HG03354 (cell line): ENCODE data around the gene AMHR2.
A peak's percentile ranks its signal among the peaks of the same experiment; 100 is the strongest.
"Not testable (repeated sequence)": the region's sequence is repeated elsewhere in the genome, so short reads cannot be mapped to it uniquely, and the experiment has no call there.

Source experiments
- ATAC-seq: cut with Tn5 transposase; IDR thresholded peaks from one replicate; pipeline ENCODE4 v1.9.1; 2021; ENCODE audit warnings: mild to moderate bottlenecking; ENCODE audit not compliant: unreplicated experiment, poor library complexity, severe bottlenecking

AMHR2 gene

DNA sequence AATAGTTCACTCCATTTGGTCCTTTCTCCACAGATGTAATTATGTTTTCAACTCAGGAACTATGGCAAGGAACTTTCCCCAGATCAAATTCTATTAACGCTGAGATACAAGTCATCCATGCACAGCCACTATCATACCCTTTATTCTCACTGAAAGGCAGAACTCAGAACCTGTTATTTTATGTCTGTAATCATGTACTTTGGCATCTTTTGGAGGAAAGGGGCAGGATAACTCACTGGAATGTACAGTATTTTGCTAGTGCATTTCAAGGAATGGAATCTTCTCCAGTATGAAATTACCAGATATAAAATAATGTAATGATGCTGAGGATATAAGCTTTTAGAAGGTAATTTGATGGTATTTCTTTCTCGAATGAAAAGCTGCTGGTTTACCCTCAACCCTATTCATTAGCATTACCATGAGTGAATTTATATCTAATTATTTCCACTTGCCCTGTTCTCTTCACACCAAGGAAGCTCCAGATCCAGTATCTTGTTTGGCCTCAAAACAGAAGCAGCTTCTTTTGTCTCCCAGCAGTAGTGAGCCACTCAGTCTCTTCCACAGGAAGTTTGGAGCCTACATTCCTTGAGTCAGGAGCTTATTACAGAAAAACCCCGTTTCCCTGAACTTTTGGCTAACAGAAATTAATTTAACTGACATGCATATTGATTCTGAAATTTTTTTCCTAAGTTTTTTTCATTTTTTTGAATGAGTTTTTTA lies 10.0 kb upstream of the AMHR2 start:
- ATAC-seq, result no peak

DNA sequence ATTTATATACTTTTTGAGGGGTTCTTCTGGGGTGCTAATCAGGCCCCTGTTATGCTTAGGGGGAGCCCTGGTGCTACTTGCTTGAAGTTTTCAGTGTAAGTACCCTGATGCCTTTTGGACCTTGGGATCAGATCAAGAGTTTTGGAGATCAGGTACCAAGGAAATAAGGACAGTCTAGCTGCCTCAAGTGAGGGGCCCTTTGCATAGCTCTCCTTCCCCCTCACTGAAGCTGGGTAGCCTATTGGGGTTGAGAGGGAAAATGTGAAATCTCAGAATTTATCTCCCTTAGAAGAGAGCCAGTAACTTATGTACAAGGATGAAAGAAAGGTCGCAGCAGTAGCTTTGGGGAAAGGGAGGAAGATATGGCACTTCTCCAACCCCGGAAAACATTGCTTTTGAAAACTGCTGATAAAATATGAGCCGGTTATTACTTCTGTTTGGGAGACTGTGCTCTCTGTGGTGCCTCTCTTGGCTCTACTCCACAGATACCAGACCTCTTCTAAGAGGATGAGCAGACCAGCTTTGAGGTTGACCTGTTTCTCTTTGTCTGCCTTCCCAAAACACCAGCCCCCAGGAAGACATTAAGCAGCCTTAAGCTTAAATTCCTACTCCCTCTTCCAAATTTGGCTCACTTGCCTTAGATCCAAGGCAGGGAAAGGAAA lies 8.8 kb upstream of the AMHR2 start:
- no peak for ATAC-seq

GRCh38 chr12:53415752-53416389 lies 7.8 kb upstream of the AMHR2 start:
- not testable (repeated sequence) for ATAC-seq

- ATAC-seq, result not testable (repeated sequence)
Measured at GRCh38 chr12:53417291-53417816, 6.3 kb upstream of the AMHR2 start.

DNA sequence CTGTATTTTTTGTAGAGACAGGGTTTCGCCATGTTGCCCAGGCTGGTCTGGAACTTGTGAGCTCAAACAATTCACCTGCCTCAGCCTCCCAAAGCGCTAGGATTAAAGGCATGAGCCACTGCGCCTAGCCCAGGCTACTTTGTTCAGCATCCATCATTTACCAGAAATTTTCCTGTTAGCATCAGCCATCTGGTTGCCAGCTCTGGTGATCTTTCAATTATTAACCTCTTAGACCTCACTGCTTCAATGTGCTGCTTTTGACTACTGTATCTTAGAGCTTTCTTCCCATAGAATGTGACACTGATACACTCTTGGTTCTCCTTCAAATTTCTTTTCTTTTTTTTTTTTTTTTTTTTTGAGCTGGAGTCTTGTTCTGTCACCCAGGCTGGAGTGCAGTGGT lies 5.4 kb upstream of the AMHR2 start:
- ATAC-seq, result no peak

DNA sequence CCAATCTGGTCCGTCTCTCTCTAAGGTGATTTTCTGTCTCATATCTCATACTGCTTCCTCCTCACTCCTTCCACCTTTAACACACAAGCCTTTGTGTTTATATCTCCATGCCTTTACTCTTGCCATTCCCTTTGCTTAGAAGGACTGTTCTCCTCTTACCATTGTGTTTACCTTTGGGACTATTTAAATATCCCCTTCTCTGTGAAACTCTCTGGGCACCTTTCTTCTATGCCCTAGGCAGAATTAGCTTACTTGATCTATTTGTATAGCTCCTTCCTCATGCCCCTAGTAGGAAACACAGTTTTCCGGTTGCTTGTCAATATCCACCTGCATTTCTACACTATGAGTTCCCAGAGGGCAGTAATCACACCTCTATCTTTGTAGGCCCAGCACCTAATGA lies 3.9 kb upstream of the AMHR2 start:
- ATAC-seq, result no peak

DNA sequence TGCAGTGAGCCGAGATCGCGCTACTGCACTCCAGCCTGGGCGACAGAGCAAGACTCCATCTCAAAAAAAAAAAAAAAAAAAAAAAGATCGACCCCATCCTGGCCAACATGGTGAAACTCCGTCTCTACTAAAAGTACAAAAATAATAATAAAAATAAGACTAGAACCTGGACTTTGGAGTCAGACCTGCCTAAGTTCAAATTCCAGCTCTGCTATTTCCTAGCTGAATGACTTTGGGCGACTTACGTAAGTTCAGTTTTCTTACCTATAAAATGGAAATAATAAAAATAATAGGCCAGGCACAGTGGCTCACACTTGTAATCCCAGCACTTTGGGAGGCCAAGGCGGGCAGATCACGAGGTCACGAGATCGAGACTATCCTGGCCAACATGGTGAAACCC lies 1.4 kb upstream of the AMHR2 start:
- ATAC-seq, result not testable (repeated sequence)

DNA sequence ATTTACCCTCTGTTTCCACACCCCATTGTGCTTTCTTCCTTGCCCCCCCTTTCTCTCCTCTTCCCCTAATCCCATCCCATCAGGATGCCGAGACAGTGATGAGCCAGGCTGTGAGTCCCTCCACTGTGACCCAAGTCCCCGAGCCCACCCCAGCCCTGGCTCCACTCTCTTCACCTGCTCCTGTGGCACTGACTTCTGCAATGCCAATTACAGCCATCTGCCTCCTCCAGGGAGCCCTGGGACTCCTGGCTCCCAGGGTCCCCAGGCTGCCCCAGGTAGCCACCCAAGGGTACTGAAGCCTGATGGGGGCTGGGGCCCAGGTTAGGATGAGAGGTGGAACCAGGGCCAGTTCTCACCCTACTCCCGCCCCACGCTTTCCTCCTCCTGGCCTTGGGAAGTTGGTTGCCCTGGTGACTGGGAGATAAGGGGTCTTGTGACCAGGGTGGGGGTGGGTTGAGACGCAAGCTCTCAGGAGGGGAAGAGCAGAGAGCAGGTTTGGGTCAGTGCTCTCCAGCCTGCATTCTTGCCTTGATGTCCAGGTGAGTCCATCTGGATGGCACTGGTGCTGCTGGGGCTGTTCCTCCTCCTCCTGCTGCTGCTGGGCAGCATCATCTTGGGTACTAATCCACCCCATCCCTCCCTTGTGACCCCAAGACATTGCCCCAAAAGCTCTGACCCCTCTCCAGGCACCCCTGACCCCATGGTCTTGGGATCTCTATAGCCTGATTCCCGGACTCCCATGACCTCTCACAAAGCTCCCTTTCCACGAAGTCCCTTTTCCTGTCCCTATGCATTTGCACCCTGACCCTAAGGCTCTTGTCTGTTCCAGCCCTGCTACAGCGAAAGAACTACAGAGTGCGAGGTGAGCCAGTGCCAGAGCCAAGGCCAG lies 1.2 kb downstream of the AMHR2 start:
- no peak for ATAC-seq

GRCh38 chr12:53425515-53426150 lies 2.0 kb downstream of the AMHR2 start:
- ATAC-seq, result no peak

GRCh38 chr12:53427905-53428594 lies 4.4 kb downstream of the AMHR2 start:
- ATAC-seq, result no peak

DNA sequence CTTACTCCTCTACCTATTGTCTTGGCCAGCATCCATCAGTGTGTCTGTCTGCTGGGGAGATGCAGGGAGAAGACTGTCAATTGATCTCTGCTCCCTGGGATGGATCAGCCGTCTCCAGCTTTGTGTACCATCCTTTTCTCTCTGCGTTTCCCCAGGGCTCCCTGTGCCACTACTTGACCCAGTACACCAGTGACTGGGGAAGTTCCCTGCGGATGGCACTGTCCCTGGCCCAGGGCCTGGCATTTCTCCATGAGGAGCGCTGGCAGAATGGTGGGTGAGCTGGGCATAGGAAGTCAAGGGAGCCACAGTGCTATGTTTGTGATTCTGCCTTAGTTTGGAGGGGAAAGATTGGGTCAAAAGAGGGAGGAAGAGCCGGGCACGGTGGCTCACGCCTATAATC lies 5.1 kb downstream of the AMHR2 start:
- no peak for ATAC-seq

GRCh38 chr12:53430116-53430515 lies 6.5 kb downstream of the AMHR2 start:
- ATAC-seq, result no peak

GRCh38 chr12:53431187-53431586 lies 7.5 kb downstream of the AMHR2 start:
- no peak for ATAC-seq

- not testable (repeated sequence) for ATAC-seq
Measured at GRCh38 chr12:53435326-53435725, 11.7 kb downstream of the AMHR2 start.

DNA sequence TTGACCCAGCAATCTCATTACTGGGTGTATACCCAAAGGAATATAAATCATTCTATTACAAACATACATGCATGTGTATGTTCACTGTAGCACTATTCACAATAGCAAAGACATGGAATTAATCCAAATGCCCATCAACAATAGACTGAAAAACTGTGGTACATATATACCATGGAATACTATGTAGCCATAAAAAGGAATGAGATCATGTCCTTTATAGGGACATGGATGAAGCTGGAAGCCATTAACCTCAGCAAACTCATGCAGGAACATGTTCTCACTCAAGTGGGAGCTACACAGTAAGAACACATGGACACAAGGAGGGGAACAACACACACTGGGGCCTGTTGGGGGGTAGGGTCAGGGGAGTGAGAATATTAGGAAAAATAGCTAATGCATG lies 15.9 kb downstream of the AMHR2 start:
- not testable (repeated sequence) for ATAC-seq

GRCh38 chr12:53441040-53441833 lies 17.6 kb downstream of the AMHR2 start, which contains the start of gene PRR13:
TSS of gene PRR13 (plus strand) at chr12:53441734. CDS start at chr12:53442715, 981 bp downstream.
- ATAC-seq, result peak; percentile 99

DNA sequence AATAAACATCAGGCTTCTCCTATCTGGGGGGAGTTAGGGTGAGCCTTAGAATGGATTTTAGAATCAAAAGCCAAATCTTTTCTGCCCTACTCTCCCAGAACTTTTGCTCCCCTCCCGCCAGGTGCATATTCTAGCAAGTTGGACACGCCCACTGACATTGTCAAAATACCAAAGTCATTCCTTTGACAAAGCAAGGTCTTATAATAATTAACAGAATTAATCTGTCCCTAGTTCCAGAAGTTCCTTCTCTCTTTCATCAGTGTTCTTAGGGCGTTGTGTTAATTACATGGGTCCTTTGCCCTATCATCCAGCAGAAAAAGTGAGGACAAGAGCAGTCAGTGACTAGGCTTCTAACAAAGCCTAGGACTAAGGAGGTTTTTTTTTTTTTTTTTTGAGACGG lies 20.3 kb downstream of the AMHR2 start:
- ATAC-seq, result no peak
